KMS-11 (cell line): ENCODE measurements around the gene IFITM2.

Source experiments
- H2AFZ ChIP-seq: fragments of 200-600 bp; sonication (generic); 2 replicates; pipeline ENCODE4 v1.6.1; 2016; ENCODE audit warnings: antibody characterized with exemption, mixed run types, low read depth
- H3K27ac ChIP-seq: fragments of 200-600 bp; sonication (generic); 2 replicates; pipeline ENCODE4 v1.6.1; 2016; ENCODE audit warnings: mild to moderate bottlenecking, mixed run types
- H3K27me3 ChIP-seq: fragments of 200-600 bp; sonication (generic); 2 replicates; pipeline ENCODE4 v1.6.1; 2017; ENCODE audit warnings: mild to moderate bottlenecking, low read depth, mixed run types, moderate library complexity; ENCODE audit not compliant: insufficient read depth
- H3K36me3 ChIP-seq: fragments of 200-600 bp; sonication (generic); 2 replicates; pipeline ENCODE4 v1.6.1; 2017; ENCODE audit warnings: mild to moderate bottlenecking, mixed run types; ENCODE audit not compliant: insufficient read depth
- H3K4me1 ChIP-seq: fragments of 200-600 bp; sonication (generic); 2 replicates; pipeline ENCODE4 v1.6.1; 2016; ENCODE audit warnings: mild to moderate bottlenecking, low read depth, mixed run types; ENCODE audit not compliant: poor library complexity, severe bottlenecking
- H3K4me2 ChIP-seq: fragments of 200-600 bp; sonication (generic); 2 replicates; pipeline ENCODE4 v1.7.0; 2016; ENCODE audit warnings: mild to moderate bottlenecking, mixed run types
- H3K4me3 ChIP-seq: fragments of 200-600 bp; sonication (generic); IDR thresholded peaks from 2 replicates; pipeline ENCODE4 v1.6.1; 2017; ENCODE audit warnings: low read depth, low read length, mixed read lengths; ENCODE audit not compliant: insufficient read depth
- H3K79me2 ChIP-seq: fragments of 200-600 bp; sonication (generic); 2 replicates; pipeline ENCODE4 v1.6.1; 2016; ENCODE audit warnings: low read depth, mixed run types; ENCODE audit not compliant: insufficient read depth
- H3K9ac ChIP-seq: fragments of 200-600 bp; sonication (generic); 2 replicates; pipeline ENCODE4 v1.6.1; 2016; ENCODE audit warnings: mild to moderate bottlenecking, mixed run types
- H4K20me1 ChIP-seq: fragments of 200-600 bp; sonication (generic); 2 replicates; pipeline ENCODE4 v1.6.1; 2016; ENCODE audit warnings: mild to moderate bottlenecking, mixed run types; ENCODE audit not compliant: insufficient read depth
- TF ChIP-seq, protein P1 (sequence below): fragments of 200-600 bp; sonication (generic); conservative IDR thresholded peaks from 2 replicates; pipeline ENCODE4 v1.6.1; 2017; ENCODE audit warnings: low read depth, mild to moderate bottlenecking, antibody characterized with exemption, low read length, moderate library complexity, mixed read lengths

The IFITM2 gene

DNA sequence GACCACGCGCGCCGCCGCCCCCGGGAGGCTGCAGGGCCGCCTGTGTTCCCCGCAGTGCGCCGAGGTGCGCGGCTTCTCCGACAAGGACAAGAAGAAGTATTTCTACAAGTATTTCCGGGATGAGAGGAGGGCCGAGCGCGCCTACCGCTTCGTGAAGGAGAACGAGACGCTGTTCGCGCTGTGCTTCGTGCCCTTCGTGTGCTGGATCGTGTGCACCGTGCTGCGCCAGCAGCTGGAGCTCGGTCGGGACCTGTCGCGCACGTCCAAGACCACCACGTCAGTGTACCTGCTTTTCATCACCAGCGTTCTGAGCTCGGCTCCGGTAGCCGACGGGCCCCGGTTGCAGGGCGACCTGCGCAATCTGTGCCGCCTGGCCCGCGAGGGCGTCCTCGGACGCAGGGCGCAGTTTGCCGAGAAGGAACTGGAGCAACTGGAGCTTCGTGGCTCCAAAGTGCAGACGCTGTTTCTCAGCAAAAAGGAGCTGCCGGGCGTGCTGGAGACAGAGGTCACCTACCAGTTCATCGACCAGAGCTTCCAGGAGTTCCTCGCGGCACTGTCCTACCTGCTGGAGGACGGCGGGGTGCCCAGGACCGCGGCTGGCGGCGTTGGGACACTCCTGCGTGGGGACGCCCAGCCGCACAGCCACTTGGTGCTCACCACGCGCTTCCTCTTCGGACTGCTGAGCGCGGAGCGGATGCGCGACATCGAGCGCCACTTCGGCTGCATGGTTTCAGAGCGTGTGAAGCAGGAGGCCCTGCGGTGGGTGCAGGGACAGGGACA is 26.7 kb upstream of the IFITM2 start:
- H3K27me3 ChIP-seq, result peaks cover 20% of the 10 kb centered on the region
- no peak overlapping the region for H3K9ac ChIP-seq
- H3K79me2 ChIP-seq, result no peaks in the 10 kb centered on the region
- H2AFZ ChIP-seq, result no peak overlapping the region
- no peaks in the 10 kb centered on the region for H4K20me1 ChIP-seq
- H3K27ac ChIP-seq, result no peak overlapping the region
- TF ChIP-seq, protein P1, sequence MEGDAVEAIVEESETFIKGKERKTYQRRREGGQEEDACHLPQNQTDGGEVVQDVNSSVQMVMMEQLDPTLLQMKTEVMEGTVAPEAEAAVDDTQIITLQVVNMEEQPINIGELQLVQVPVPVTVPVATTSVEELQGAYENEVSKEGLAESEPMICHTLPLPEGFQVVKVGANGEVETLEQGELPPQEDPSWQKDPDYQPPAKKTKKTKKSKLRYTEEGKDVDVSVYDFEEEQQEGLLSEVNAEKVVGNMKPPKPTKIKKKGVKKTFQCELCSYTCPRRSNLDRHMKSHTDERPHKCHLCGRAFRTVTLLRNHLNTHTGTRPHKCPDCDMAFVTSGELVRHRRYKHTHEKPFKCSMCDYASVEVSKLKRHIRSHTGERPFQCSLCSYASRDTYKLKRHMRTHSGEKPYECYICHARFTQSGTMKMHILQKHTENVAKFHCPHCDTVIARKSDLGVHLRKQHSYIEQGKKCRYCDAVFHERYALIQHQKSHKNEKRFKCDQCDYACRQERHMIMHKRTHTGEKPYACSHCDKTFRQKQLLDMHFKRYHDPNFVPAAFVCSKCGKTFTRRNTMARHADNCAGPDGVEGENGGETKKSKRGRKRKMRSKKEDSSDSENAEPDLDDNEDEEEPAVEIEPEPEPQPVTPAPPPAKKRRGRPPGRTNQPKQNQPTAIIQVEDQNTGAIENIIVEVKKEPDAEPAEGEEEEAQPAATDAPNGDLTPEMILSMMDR, result no peak
- no peak overlapping the region for H3K4me2 ChIP-seq
- H3K4me1 ChIP-seq, result no peaks in the 10 kb centered on the region
- H3K36me3 ChIP-seq, result no peaks in the 10 kb centered on the region
- no peak overlapping the region for H3K4me3 ChIP-seq

DNA sequence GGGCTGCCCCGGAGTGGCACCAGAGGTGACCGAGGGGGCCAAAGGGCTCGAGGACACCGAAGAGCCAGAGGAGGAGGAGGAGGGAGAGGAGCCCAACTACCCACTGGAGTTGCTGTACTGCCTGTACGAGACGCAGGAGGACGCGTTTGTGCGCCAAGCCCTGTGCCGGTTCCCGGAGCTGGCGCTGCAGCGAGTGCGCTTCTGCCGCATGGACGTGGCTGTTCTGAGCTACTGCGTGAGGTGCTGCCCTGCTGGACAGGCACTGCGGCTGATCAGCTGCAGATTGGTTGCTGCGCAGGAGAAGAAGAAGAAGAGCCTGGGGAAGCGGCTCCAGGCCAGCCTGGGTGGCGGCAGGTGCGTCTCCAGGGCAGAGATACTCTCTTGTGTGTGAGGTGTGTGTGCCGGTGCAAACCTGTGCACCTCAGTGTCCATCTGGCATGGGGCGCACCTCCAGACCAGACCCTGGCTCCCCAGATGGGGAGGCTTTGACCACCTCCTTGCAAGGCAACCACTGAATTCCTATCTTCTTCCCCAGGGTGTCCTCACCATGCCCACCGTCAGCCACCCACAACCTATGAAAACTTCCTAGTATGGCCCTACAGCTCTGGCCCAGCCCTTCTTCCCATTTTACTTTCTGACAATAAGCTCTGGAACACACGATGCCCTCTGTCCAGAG is 26.0 kb upstream of the IFITM2 start:
- no peaks in the 10 kb centered on the region for H3K79me2 ChIP-seq
- no peak overlapping the region for H3K4me3 ChIP-seq
- no peaks in the 10 kb centered on the region for H3K4me1 ChIP-seq
- peaks cover 20% of the 10 kb centered on the region for H3K27me3 ChIP-seq
- no peak overlapping the region for H2AFZ ChIP-seq
- TF ChIP-seq, protein P1, result no peak
- no peak overlapping the region for H3K4me2 ChIP-seq
- H3K27ac ChIP-seq, result no peak overlapping the region
- no peaks in the 10 kb centered on the region for H3K36me3 ChIP-seq
- H3K9ac ChIP-seq, result no peak overlapping the region
- H4K20me1 ChIP-seq, result no peaks in the 10 kb centered on the region

DNA sequence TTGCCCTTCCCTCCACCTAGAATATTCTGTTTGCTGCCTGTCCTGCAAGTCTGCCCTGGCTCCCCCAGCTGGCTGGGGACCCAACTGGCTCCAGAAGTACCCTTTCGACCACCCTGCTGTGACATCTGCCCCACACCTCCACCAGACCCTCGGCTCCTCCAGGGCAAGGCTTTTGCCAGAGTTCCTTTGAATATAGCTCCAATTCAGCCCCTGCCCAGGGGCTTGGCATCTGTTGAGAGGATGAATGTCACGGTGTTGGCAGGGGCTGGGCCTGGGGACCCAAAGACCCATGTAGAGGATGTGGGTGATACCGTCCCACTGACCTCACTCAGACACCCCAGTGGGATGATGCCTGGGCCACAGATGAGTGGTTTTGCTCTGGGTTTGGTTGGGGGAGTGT is 25.4 kb upstream of the IFITM2 start:
- H3K79me2 ChIP-seq, result no peaks in the 10 kb centered on the region
- no peaks in the 10 kb centered on the region for H4K20me1 ChIP-seq
- H3K9ac ChIP-seq, result no peak overlapping the region
- no peak overlapping the region for H3K4me3 ChIP-seq
- H3K4me1 ChIP-seq, result no peaks in the 10 kb centered on the region
- H2AFZ ChIP-seq, result no peak overlapping the region
- peaks cover 20% of the 10 kb centered on the region for H3K27me3 ChIP-seq
- no peaks in the 10 kb centered on the region for H3K36me3 ChIP-seq
- H3K4me2 ChIP-seq, result no peak overlapping the region
- TF ChIP-seq, protein P1, result no peak
- H3K27ac ChIP-seq, result no peak overlapping the region

DNA sequence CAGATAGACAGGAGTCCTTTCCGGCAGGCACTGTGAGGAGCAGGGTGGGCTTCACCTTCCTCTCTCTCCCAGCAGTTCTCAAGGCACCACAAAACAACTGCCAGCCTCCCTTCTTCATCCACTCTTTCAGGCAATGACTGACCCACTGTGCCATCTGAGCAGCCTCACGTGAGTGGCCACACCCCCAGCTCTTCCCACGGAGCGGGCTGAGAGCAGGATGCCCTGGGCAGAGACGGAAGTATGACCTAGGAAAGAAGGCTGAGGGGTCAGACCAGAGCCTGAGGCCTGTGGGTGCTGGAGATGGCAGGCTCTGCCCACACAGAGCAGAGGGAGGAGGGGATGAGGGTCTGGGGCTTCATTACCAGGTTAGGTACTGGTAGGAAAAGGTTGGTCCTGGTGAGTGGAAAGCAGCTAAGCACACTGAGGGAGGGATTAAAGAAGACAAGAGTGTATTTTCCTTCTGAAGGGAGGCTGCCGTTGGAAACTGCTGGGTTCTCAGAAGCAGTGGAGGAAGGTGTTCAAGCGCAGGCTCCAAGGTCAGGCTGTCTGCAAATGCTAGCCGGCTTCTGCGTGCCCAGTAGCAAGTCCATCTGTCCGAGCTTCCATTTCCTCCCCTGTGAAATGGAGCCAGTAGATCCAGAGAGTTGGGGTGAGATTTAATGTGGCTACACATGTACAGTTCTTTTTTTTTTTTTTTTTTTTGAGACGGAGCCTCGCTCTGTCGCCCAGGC is 24.8 kb upstream of the IFITM2 start:
- no peak overlapping the region for H2AFZ ChIP-seq
- no peak overlapping the region for H3K4me2 ChIP-seq
- no peak overlapping the region for H3K27ac ChIP-seq
- H3K36me3 ChIP-seq, result no peaks in the 10 kb centered on the region
- no peak overlapping the region for H3K4me3 ChIP-seq
- no peaks in the 10 kb centered on the region for H3K4me1 ChIP-seq
- H4K20me1 ChIP-seq, result no peaks in the 10 kb centered on the region
- H3K27me3 ChIP-seq, result peaks cover 24% of the 10 kb centered on the region
- H3K79me2 ChIP-seq, result no peaks in the 10 kb centered on the region
- TF ChIP-seq, protein P1, result no peak
- H3K9ac ChIP-seq, result no peak overlapping the region
